ENCODE data around the gene SLC27A4.

The SLC27A4 gene

DNA sequence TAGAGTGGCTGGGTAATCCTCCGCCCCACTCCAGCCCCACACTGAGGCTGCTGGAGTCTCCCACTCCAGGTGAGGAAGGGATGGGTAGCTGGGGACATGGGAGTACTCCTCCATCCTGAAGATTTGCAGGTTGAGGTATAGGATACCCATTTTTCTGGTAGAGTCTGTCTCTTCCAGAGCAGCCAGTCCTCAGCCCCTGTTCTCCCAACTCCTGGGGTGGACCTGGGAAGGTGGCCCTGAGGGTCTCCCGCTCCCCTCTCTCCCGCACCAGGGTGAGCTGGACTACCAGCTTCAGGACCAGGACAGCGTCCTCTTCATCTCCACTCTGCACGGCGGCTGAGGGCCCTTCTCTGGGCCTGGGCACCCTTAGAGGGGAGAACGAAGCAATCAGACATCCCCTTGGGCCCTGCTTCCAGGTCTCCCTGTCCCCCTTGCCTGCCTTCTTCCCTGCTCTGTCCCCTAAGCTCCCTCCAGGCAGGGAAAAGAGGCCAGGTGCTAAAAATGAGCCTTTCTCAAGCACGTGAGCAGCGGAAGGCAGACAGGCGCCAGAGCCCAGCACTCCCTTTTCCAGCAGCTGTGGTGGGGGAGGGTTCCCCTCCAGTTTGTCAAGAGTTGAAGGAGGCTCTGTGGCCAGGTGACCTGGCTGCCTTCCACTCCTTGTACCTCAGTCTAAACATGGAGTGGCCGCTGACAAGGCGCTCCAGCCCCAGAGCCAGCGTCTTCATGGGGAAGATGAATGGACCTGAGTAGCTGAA is 49.2 kb downstream of the SLC27A4 start:
- no peak overlapping the region for H3K4me2 ChIP-seq (ENCODE audit: insufficient read depth, low read length, poor library complexity, severe bottlenecking)
- H3K79me1 ChIP-seq (ENCODE audit: low read depth, low read length): no peaks in the 10 kb centered on the region
- H3K4ac ChIP-seq (ENCODE audit: low read length): no peak overlapping the region
- H3K27ac ChIP-seq (replicated peaks; ENCODE audit: low read length): no peak overlapping the region
- no peak overlapping the region for H2BK12ac ChIP-seq (ENCODE audit: low read length)
- H3K27me3 ChIP-seq (ENCODE audit: control insufficient read depth in 3 of 3, insufficient read depth in 3 of 3, low read depth in 1 of 3, low read length in 3 of 3): peaks cover 0 to 99% (median 26%) of the 10 kb centered on the region in 3 experiments
- no peak overlapping the region for H3K4me3 ChIP-seq (ENCODE audit: low read length in 2 of 2)
- H3K18ac ChIP-seq (ENCODE audit: low read length): no peak overlapping the region
- H2AK5ac ChIP-seq (ENCODE audit: low read depth, low read length): no peak overlapping the region
- peaks cover 11 to 70% of the 10 kb centered on the region in 2 donors for H3K36me3 ChIP-seq (replicated peaks in 1 of 2; ENCODE audit: control insufficient read depth in 2 of 2, insufficient read depth in 2 of 2, low read length in 2 of 2)
- H3K23ac ChIP-seq (ENCODE audit: low read depth, low read length, poor library complexity): peak overlapping the region; percentile 6
- no peak overlapping the region for H4K8ac ChIP-seq (ENCODE audit: low read depth, low read length)
- H2BK15ac ChIP-seq (ENCODE audit: low read length): no peak overlapping the region
- H3K14ac ChIP-seq (ENCODE audit: low read length): no peak overlapping the region
- H2AFZ ChIP-seq (ENCODE audit: low read length): no peak overlapping the region
- no CpG with 5 or more reads among the region's 13 CpGs for WGBS, 2 donors (ENCODE audit: extremely low coverage in 2 of 2, insufficient read length in 2 of 2, insufficient replicate concordance in 1 of 2)
- H2BK120ac ChIP-seq (ENCODE audit: low read depth, low read length): no peak overlapping the region
- no peak for DNase-seq (ENCODE audit: low spot score)
- H3K9ac ChIP-seq (ENCODE audit: low read depth, low read length, poor library complexity): no peak overlapping the region
- H3K9me3 ChIP-seq (replicated peaks in 1 of 2; ENCODE audit: control insufficient read depth in 2 of 2, insufficient read depth in 1 of 2, low read depth in 1 of 2, low read length in 2 of 2): no peaks in the 10 kb centered on the region
- no peak overlapping the region for H2BK5ac ChIP-seq (ENCODE audit: low read length)
- H4K91ac ChIP-seq (ENCODE audit: low read depth, low read length, poor library complexity): no peak overlapping the region
- peaks cover 11 to 80% of the 10 kb centered on the region in 2 donors for H3K4me1 ChIP-seq (ENCODE audit: control insufficient read depth in 2 of 2, insufficient read depth in 1 of 2, low read depth in 1 of 2, low read length in 2 of 2)

- H3K9me3 ChIP-seq (replicated peaks in 1 of 2; ENCODE audit: control insufficient read depth in 2 of 2, insufficient read depth in 1 of 2, low read depth in 1 of 2, low read length in 2 of 2): no peaks in the 10 kb centered on the region
- H2BK12ac ChIP-seq (ENCODE audit: low read length): no peak overlapping the region
- no peak overlapping the region for H3K4ac ChIP-seq (ENCODE audit: low read length)
- H2AFZ ChIP-seq (ENCODE audit: low read length): no peak overlapping the region
- no peak for DNase-seq (ENCODE audit: low spot score)
- no peak overlapping the region for H2BK120ac ChIP-seq (ENCODE audit: low read depth, low read length)
- WGBS, 2 donors (ENCODE audit: extremely low coverage in 2 of 2, insufficient read length in 2 of 2, insufficient replicate concordance in 1 of 2): no CpG with 5 or more reads among the region's 11 CpGs
- peak overlapping the region; percentile 46 for H3K9ac ChIP-seq (ENCODE audit: low read depth, low read length, poor library complexity)
- no peak overlapping the region for H4K8ac ChIP-seq (ENCODE audit: low read depth, low read length)
- H3K4me1 ChIP-seq (ENCODE audit: control insufficient read depth in 2 of 2, insufficient read depth in 1 of 2, low read depth in 1 of 2, low read length in 2 of 2): peaks cover 11 to 78% of the 10 kb centered on the region in 2 donors
- H3K4me3 ChIP-seq (ENCODE audit: low read length in 2 of 2): peak overlapping the region in 1 of 2 donors; percentile 93
- H3K27ac ChIP-seq (replicated peaks; ENCODE audit: low read length): no peak overlapping the region
- H4K91ac ChIP-seq (ENCODE audit: low read depth, low read length, poor library complexity): no peak overlapping the region
- H3K79me1 ChIP-seq (ENCODE audit: low read depth, low read length): no peaks in the 10 kb centered on the region
- no peak overlapping the region for H2BK5ac ChIP-seq (ENCODE audit: low read length)
- H3K27me3 ChIP-seq (ENCODE audit: control insufficient read depth in 3 of 3, insufficient read depth in 3 of 3, low read depth in 1 of 3, low read length in 3 of 3): peaks cover 0 to 99% (median 26%) of the 10 kb centered on the region in 3 experiments
- no peak overlapping the region for H3K4me2 ChIP-seq (ENCODE audit: insufficient read depth, low read length, poor library complexity, severe bottlenecking)
- H2AK5ac ChIP-seq (ENCODE audit: low read depth, low read length): no peak overlapping the region
- H2BK15ac ChIP-seq (ENCODE audit: low read length): no peak overlapping the region
- H3K23ac ChIP-seq (ENCODE audit: low read depth, low read length, poor library complexity): no peak overlapping the region
- H3K14ac ChIP-seq (ENCODE audit: low read length): no peak overlapping the region
- H3K18ac ChIP-seq (ENCODE audit: low read length): no peak overlapping the region
- H3K36me3 ChIP-seq (replicated peaks in 1 of 2; ENCODE audit: control insufficient read depth in 2 of 2, insufficient read depth in 2 of 2, low read length in 2 of 2): peaks cover 11 to 65% of the 10 kb centered on the region in 2 donors
Measured at GRCh38 chr9:128390150-128390812, 50.0 kb downstream of the SLC27A4 start.

DNA sequence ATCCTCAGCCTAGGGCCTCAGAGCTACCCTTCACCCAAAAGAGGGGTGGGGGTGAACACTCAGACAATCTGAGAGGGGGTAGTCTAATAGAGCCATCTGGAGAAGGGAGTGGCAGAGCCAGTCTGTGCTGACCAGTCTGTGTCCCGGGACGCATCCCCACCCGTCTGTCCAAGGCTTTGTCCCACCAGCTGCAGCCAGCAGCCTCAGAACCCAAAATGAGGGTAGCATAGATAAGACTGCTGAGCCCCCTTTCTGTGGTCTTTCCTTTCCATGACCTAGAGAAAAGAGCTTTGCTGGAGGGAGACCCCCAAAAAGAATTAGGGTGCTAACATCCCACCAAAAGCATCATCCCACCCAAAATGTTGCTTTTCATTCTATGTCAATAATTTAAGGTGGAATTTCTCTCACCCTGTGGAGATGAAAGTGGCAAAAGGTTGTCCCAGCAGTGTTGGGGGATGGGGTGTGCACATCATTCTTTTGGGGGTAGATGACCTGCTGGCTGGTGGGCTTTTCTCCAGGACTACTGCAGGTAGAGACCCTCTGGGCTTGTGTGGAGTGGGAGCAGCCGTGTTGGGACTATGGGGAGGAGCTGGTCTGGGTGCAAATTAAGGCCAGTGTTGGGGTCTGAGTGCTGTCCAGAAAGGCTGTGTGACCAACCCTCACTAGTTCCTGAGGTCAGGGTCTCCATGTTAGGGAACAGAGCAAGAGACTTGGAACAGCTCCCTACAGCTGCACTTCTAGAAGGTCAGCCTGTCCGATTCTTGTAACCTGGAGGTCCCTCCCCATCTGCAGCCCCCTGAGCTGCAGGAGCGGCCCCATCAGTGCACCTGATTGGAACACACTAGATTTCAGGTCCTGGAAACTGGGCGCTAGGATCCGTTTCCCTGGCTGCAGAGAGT is 50.7 kb downstream of the SLC27A4 start:
- H3K4me1 ChIP-seq (ENCODE audit: control insufficient read depth in 2 of 2, insufficient read depth in 1 of 2, low read depth in 1 of 2, low read length in 2 of 2): peaks cover 11 to 72% of the 10 kb centered on the region in 2 donors
- no peak for DNase-seq (ENCODE audit: low spot score)
- H3K14ac ChIP-seq (ENCODE audit: low read length): no peak overlapping the region
- no peak overlapping the region for H2BK5ac ChIP-seq (ENCODE audit: low read length)
- H3K23ac ChIP-seq (ENCODE audit: low read depth, low read length, poor library complexity): no peak overlapping the region
- peaks cover 11 to 65% of the 10 kb centered on the region in 2 donors for H3K36me3 ChIP-seq (replicated peaks in 1 of 2; ENCODE audit: control insufficient read depth in 2 of 2, insufficient read depth in 2 of 2, low read length in 2 of 2)
- no peak overlapping the region for H3K4ac ChIP-seq (ENCODE audit: low read length)
- no peaks in the 10 kb centered on the region for H3K79me1 ChIP-seq (ENCODE audit: low read depth, low read length)
- H4K8ac ChIP-seq (ENCODE audit: low read depth, low read length): no peak overlapping the region
- H2BK120ac ChIP-seq (ENCODE audit: low read depth, low read length): no peak overlapping the region
- H3K9me3 ChIP-seq (replicated peaks in 1 of 2; ENCODE audit: control insufficient read depth in 2 of 2, insufficient read depth in 1 of 2, low read depth in 1 of 2, low read length in 2 of 2): no peaks in the 10 kb centered on the region
- peak overlapping the region in 1 of 2 donors; percentile 93 for H3K4me3 ChIP-seq (ENCODE audit: low read length in 2 of 2)
- H3K9ac ChIP-seq (ENCODE audit: low read depth, low read length, poor library complexity): no peak overlapping the region
- H4K91ac ChIP-seq (ENCODE audit: low read depth, low read length, poor library complexity): no peak overlapping the region
- no peak overlapping the region for H3K27ac ChIP-seq (replicated peaks; ENCODE audit: low read length)
- H3K18ac ChIP-seq (ENCODE audit: low read length): no peak overlapping the region
- no peak overlapping the region for H2AFZ ChIP-seq (ENCODE audit: low read length)
- H2BK12ac ChIP-seq (ENCODE audit: low read length): no peak overlapping the region
- peaks cover 0 to 96% (median 26%) of the 10 kb centered on the region in 3 experiments for H3K27me3 ChIP-seq (ENCODE audit: control insufficient read depth in 3 of 3, insufficient read depth in 3 of 3, low read depth in 1 of 3, low read length in 3 of 3)
- WGBS, 2 donors (ENCODE audit: extremely low coverage in 2 of 2, insufficient read length in 2 of 2, insufficient replicate concordance in 1 of 2): no CpG with 5 or more reads among the region's 8 CpGs
- H3K4me2 ChIP-seq (ENCODE audit: insufficient read depth, low read length, poor library complexity, severe bottlenecking): no peak overlapping the region
- H2BK15ac ChIP-seq (ENCODE audit: low read length): no peak overlapping the region
- no peak overlapping the region for H2AK5ac ChIP-seq (ENCODE audit: low read depth, low read length)
